HEK293T (cell line): ENCODE data around the gene UBASH3A.

Experiments used
- CTCF ChIA-PET: fragments of 350-600 bp; formaldehyde crosslinking; extraction: SDS; loops from one replicate; lab custom pipeline; 2021; ENCODE audit warnings: antibody characterized with exemption, inconsistent platforms; lab: Yijun Ruan, JAX
- POLR2A ChIA-PET: fragments of 350-600 bp; formaldehyde crosslinking; extraction: SDS; loops from one replicate; lab custom pipeline; 2020; ENCODE audit warnings: antibody characterized with exemption, inconsistent platforms; lab: Yijun Ruan, JAX
- DNase-seq: peaks from one replicate; pipeline ENCODE4 v3.0.0; 2012; ENCODE audit warnings: mixed read lengths; ENCODE audit errors: extremely low spot score
- ARNT ChIP-seq: fragments of 450-650 bp; IDR thresholded peaks from 2 replicates; pipeline ENCODE4 v1.6.1; 2017; ENCODE audit warnings: mild to moderate bottlenecking
- BHLHE40 ChIP-seq: fragments of 450-650 bp; IDR thresholded peaks from 2 replicates; pipeline ENCODE4 v1.6.1; 2016; ENCODE audit warnings: mild to moderate bottlenecking, moderate library complexity, borderline replicate concordance
- CTBP1 ChIP-seq: fragments of 450-650 bp; IDR thresholded peaks from 2 replicates; pipeline ENCODE4 v1.6.1; 2016; ENCODE audit warnings: borderline replicate concordance
- ELF4 ChIP-seq: fragments of 450-650 bp; IDR thresholded peaks from 2 replicates; pipeline ENCODE4 v1.6.1; 2017; ENCODE audit warnings: antibody characterized with exemption
- FOXA1 ChIP-seq: fragments of 450-650 bp; IDR thresholded peaks from 2 replicates; pipeline ENCODE4 v1.6.1; 2016; ENCODE audit warnings: mild to moderate bottlenecking
- FOXK2 ChIP-seq: fragments of 450-650 bp; IDR thresholded peaks from 2 replicates; pipeline ENCODE4 v1.6.1; 2016; ENCODE audit warnings: mild to moderate bottlenecking
- FOXM1 ChIP-seq: fragments of 450-650 bp; IDR thresholded peaks from 2 replicates; pipeline ENCODE4 v1.6.1; 2017; ENCODE audit warnings: mild to moderate bottlenecking, borderline replicate concordance
- HDGF ChIP-seq: fragments of 450-650 bp; IDR thresholded peaks from 2 replicates; pipeline ENCODE4 v1.6.1; 2017; ENCODE audit warnings: antibody characterized with exemption, borderline replicate concordance
- L3MBTL2 ChIP-seq: fragments of 450-650 bp; conservative IDR thresholded peaks from 2 replicates; pipeline ENCODE4 v1.6.1; 2016; ENCODE audit warnings: mild to moderate bottlenecking
- LEF1 ChIP-seq: fragments of 450-650 bp; IDR thresholded peaks from 2 replicates; pipeline ENCODE4 v1.6.1; 2017; ENCODE audit warnings: mild to moderate bottlenecking, borderline replicate concordance
- NFRKB ChIP-seq: fragments of 450-650 bp; IDR thresholded peaks from 2 replicates; pipeline ENCODE4 v1.6.1; 2016; ENCODE audit warnings: mild to moderate bottlenecking, moderate library complexity
- PKNOX1 ChIP-seq: fragments of 450-650 bp; IDR thresholded peaks from 2 replicates; pipeline ENCODE4 v1.6.1; 2016
- SP1 ChIP-seq: fragments of 450-650 bp; IDR thresholded peaks from 2 replicates; pipeline ENCODE4 v1.6.1; 2017
- SUZ12 ChIP-seq: fragments of 450-650 bp; IDR thresholded peaks from 2 replicates; pipeline ENCODE4 v1.6.1; 2016; ENCODE audit warnings: mild to moderate bottlenecking
- TARDBP ChIP-seq: fragments of 450-650 bp; IDR thresholded peaks from 2 replicates; pipeline ENCODE4 v1.6.1; 2016
- ZNF384 ChIP-seq: fragments of 450-650 bp; IDR thresholded peaks from 2 replicates; pipeline ENCODE4 v1.6.1; 2016

The UBASH3A gene

GRCh38 chr21:42426876-42427480 is 23.3 kb downstream of the UBASH3A start:
- no peak for DNase-seq
- POLR2A ChIA-PET: no interaction called here
- TF ChIP-seq L3MBTL2 (no peak), FOXM1 (no peak), TARDBP (no peak), BHLHE40 (no peak), FOXK2 (no peak), ZNF384 (no peak), HDGF (no peak), ELF4 (no peak), PKNOX1 (no peak), SUZ12 (no peak), LEF1 (no peak), SP1 (no peak), FOXA1 (no peak), CTBP1 (no peak), ARNT (no peak), NFRKB (no peak)
- CTCF ChIA-PET: no interaction called here

GRCh38 chr21:42427809-42428419 is 24.2 kb downstream of the UBASH3A start:
- POLR2A ChIA-PET: no interaction called here
- TF ChIP-seq L3MBTL2 (no peak), HDGF (no peak), SUZ12 (no peak), SP1 (no peak), FOXA1 (no peak), NFRKB (no peak), FOXM1 (no peak)
- no peak for DNase-seq
- CTCF ChIA-PET: no interaction called here

- ChIA-PET POLR2A (interaction anchor here (0.8 kb wide), 1 partner anchor 9 kb away, joined by 3 read pairs; no protein-coding TSS in a partner anchor), CTCF (no interaction called here)
- DNase-seq: no peak
- TF ChIP-seq HDGF: no peak
- no peak for TF ChIP-seq SUZ12
These were observed 25.3 kb downstream of the UBASH3A start for GRCh38 chr21:42429021-42429420.

GRCh38 chr21:42429856-42430255 is 26.2 kb downstream of the UBASH3A start:
- POLR2A ChIA-PET: no interaction called here
- CTCF ChIA-PET: no interaction called here
- no peak for DNase-seq
- TF ChIP-seq HDGF (no peak), FOXM1 (no peak), FOXA1 (no peak), TARDBP (no peak), ZNF384 (no peak), ARNT (no peak), PKNOX1 (no peak), BHLHE40 (no peak)

- no peak for DNase-seq
- TF ChIP-seq FOXK2 (no peak), ELF4 (no peak), FOXA1 (no peak), ARNT (no peak), PKNOX1 (no peak), SP1 (no peak), FOXM1 (no peak), L3MBTL2 (no peak), CTBP1 (no peak), NFRKB (no peak), LEF1 (no peak), ZNF384 (no peak), HDGF (no peak), BHLHE40 (no peak), TARDBP (no peak), SUZ12 (no peak)
- CTCF ChIA-PET: no interaction called here
- POLR2A ChIA-PET: no interaction called here
These were observed 26.8 kb downstream of the UBASH3A start for GRCh38 chr21:42430521-42430920.

- POLR2A ChIA-PET: no interaction called here
- DNase-seq: no peak
- CTCF ChIA-PET: no interaction called here
- TF ChIP-seq FOXK2 (no peak), LEF1 (no peak), SUZ12 (no peak), FOXM1 (no peak)
These were observed 27.5 kb downstream of the UBASH3A start for GRCh38 chr21:42431196-42431595.

- TF ChIP-seq ZNF384 (no peak), BHLHE40 (no peak), HDGF (no peak), CTBP1 (no peak), ARNT (no peak), FOXA1 (no peak), ELF4 (no peak), LEF1 (no peak), SP1 (no peak), FOXK2 (no peak), L3MBTL2 (no peak)
- CTCF ChIA-PET: no interaction called here
- POLR2A ChIA-PET: no interaction called here
- DNase-seq: no peak
These were observed 29.0 kb downstream of the UBASH3A start for GRCh38 chr21:42432695-42433094.
